SU-DHL-6 (cell line): ENCODE measurements around the gene KCNK3.

Source experiments
- H2AFZ ChIP-seq: fragments of 200-600 bp; sonication (generic); 2 replicates; pipeline ENCODE4 v1.6.1; 2014; ENCODE audit warnings: low read depth, mild to moderate bottlenecking, moderate library complexity, mixed read lengths, antibody characterized with exemption, low read length; ENCODE audit not compliant: severe bottlenecking
- H3F3A ChIP-seq: fragments of 200-600 bp; shearing (Covaris generic); 2 replicates; pipeline ENCODE4 v1.6.0; 2016; ENCODE audit warnings: antibody characterized with exemption, mild to moderate bottlenecking; ENCODE audit not compliant: insufficient read depth
- H3K27ac ChIP-seq: fragments of 200-600 bp; sonication (generic); 2 replicates; pipeline ENCODE4 v1.5.1; 2016; ENCODE audit warnings: low read depth, mild to moderate bottlenecking, low read length, moderate library complexity, mixed read lengths
- H3K27me3 ChIP-seq: fragments of 200-600 bp; sonication (generic), shearing (Covaris generic); 2 replicates; pipeline ENCODE4 v1.6.0; 2014; ENCODE audit warnings: mild to moderate bottlenecking, low read length
- H3K36me3 ChIP-seq: fragments of 200-600 bp; sonication (generic); 2 replicates; pipeline ENCODE4 v1.6.1; 2014; ENCODE audit warnings: mild to moderate bottlenecking, low read length, mixed read lengths
- H3K4me2 ChIP-seq: fragments of 300-600, 200-600 bp; shearing (Covaris generic), sonication (generic); 2 replicates; pipeline ENCODE4 v1.6.0; 2014; ENCODE audit warnings: low read length, low read depth, mild to moderate bottlenecking; ENCODE audit not compliant: poor library complexity, severe bottlenecking
- H3K4me3 ChIP-seq: fragments of 200-600 bp; sonication (generic); 2 replicates; pipeline ENCODE4 v1.5.1; 2014; ENCODE audit warnings: antibody characterized with exemption, low read length, mild to moderate bottlenecking, mixed read lengths; ENCODE audit not compliant: insufficient read depth, poor library complexity, severe bottlenecking
- H3K79me2 ChIP-seq: fragments of 200-600 bp; sonication (generic); 2 replicates; pipeline ENCODE4 v1.6.1; 2014; ENCODE audit warnings: mild to moderate bottlenecking, low read length, moderate library complexity; ENCODE audit not compliant: insufficient read depth
- H3K9ac ChIP-seq: fragments of 200-600 bp; sonication (generic); 2 replicates; pipeline ENCODE4 v1.7.0; 2014; ENCODE audit warnings: mild to moderate bottlenecking, low read length
- H3K9me2 ChIP-seq: fragments of 200-600 bp; sonication (generic); replicated peaks from 2 replicates; pipeline ENCODE4 v1.6.1; 2014; ENCODE audit warnings: low read length; ENCODE audit not compliant: insufficient read depth
- H3K9me3 ChIP-seq: fragments of 200-600 bp; sonication (generic); 2 replicates; pipeline ENCODE4 v1.6.1; 2014; ENCODE audit warnings: low read length, mixed read lengths; ENCODE audit not compliant: insufficient read depth
- H4K20me1 ChIP-seq: fragments of 200-600 bp; sonication (generic); 2 replicates; pipeline ENCODE4 v1.6.1; 2014; ENCODE audit warnings: low read depth, mild to moderate bottlenecking, antibody characterized with exemption, low read length, moderate library complexity, mixed read lengths
- EZH2phosphoT487 ChIP-seq: fragments of 200-600 bp; sonication (generic), shearing (Covaris generic); conservative IDR thresholded peaks from 2 replicates; pipeline ENCODE4 v1.6.1; 2018; ENCODE audit warnings: mild to moderate bottlenecking, antibody characterized with exemption, low read length, moderate library complexity, mixed read lengths
- TF ChIP-seq, protein P1 (sequence below): fragments of 200-600 bp; sonication (generic); IDR thresholded peaks from one replicate; pipeline ENCODE4 v1.5.1; 2017; ENCODE audit warnings: antibody characterized with exemption, mild to moderate bottlenecking, low read length, moderate library complexity; ENCODE audit not compliant: insufficient read depth, poor library complexity, severe bottlenecking

Gene KCNK3

GRCh38 chr2:26726228-26726627 is 33.7 kb downstream of the KCNK3 start:
- H3K9me3 ChIP-seq, result no peaks in the 10 kb centered on the region
- no peaks in the 10 kb centered on the region for H3K27me3 ChIP-seq
- H3K79me2 ChIP-seq, result no peaks in the 10 kb centered on the region
- no peak overlapping the region for H2AFZ ChIP-seq
- H3K27ac ChIP-seq, result no peak overlapping the region
- H3K4me2 ChIP-seq, result no peak overlapping the region
- TF ChIP-seq, protein P1, sequence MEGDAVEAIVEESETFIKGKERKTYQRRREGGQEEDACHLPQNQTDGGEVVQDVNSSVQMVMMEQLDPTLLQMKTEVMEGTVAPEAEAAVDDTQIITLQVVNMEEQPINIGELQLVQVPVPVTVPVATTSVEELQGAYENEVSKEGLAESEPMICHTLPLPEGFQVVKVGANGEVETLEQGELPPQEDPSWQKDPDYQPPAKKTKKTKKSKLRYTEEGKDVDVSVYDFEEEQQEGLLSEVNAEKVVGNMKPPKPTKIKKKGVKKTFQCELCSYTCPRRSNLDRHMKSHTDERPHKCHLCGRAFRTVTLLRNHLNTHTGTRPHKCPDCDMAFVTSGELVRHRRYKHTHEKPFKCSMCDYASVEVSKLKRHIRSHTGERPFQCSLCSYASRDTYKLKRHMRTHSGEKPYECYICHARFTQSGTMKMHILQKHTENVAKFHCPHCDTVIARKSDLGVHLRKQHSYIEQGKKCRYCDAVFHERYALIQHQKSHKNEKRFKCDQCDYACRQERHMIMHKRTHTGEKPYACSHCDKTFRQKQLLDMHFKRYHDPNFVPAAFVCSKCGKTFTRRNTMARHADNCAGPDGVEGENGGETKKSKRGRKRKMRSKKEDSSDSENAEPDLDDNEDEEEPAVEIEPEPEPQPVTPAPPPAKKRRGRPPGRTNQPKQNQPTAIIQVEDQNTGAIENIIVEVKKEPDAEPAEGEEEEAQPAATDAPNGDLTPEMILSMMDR, result no peak
- TF ChIP-seq EZH2phosphoT487, result no peak
- H4K20me1 ChIP-seq, result no peaks in the 10 kb centered on the region
- no peaks in the 10 kb centered on the region for H3K36me3 ChIP-seq
- no peaks in the 10 kb centered on the region for H3K9me2 ChIP-seq
- no peaks in the 10 kb centered on the region for H3F3A ChIP-seq
- no peak overlapping the region for H3K9ac ChIP-seq
- H3K4me3 ChIP-seq, result no peak overlapping the region

GRCh38 chr2:26727641-26728561 is 35.4 kb downstream of the KCNK3 start:
- no peak overlapping the region for H3K4me2 ChIP-seq
- no peak overlapping the region for H3K27ac ChIP-seq
- H3K36me3 ChIP-seq, result no peaks in the 10 kb centered on the region
- H4K20me1 ChIP-seq, result no peaks in the 10 kb centered on the region
- H3K9ac ChIP-seq, result no peak overlapping the region
- no peaks in the 10 kb centered on the region for H3K27me3 ChIP-seq
- H3K4me3 ChIP-seq, result no peak overlapping the region
- no peaks in the 10 kb centered on the region for H3K9me2 ChIP-seq
- no peaks in the 10 kb centered on the region for H3F3A ChIP-seq
- H3K79me2 ChIP-seq, result no peaks in the 10 kb centered on the region
- H2AFZ ChIP-seq, result no peak overlapping the region
- H3K9me3 ChIP-seq, result no peaks in the 10 kb centered on the region
- TF ChIP-seq EZH2phosphoT487, result no peak
- TF ChIP-seq, protein P1, result no peak

GRCh38 chr2:26729311-26729710 is 36.8 kb downstream of the KCNK3 start:
- Histone ChIP-seq H3K4me3 (no peak overlapping the region), H3K4me2 (no peak overlapping the region), H3K27me3 (no peaks in the 10 kb centered on the region), H3K9me3 (no peaks in the 10 kb centered on the region), H4K20me1 (no peaks in the 10 kb centered on the region), H2AFZ (no peak overlapping the region), H3K36me3 (no peaks in the 10 kb centered on the region), H3K9me2 (no peaks in the 10 kb centered on the region), H3K9ac (no peak overlapping the region), H3F3A (no peaks in the 10 kb centered on the region), H3K27ac (no peak overlapping the region), H3K79me2 (no peaks in the 10 kb centered on the region)
- TF ChIP-seq, protein P1, result no peak
- no peak for TF ChIP-seq EZH2phosphoT487
